Measurements from ENCODE around the gene SEZ6.
A peak's percentile ranks its signal among the peaks of the same experiment; 100 is the strongest.

Gene SEZ6

GRCh38 chr17:28946239-28946638, 59.6 kb downstream of the SEZ6 start:
- H3K27ac ChIP-seq (ENCODE audit: low read length), result no peak overlapping the region
- no peaks in the 10 kb centered on the region for H3K9me3 ChIP-seq (ENCODE audit: control insufficient read depth in 2 of 2, low read length in 2 of 2)
- H3K4me3 ChIP-seq (ENCODE audit: low read length in 2 of 2), result no peak overlapping the region
- peaks cover 0 to 3% of the 10 kb centered on the region in 2 donors for H3K36me3 ChIP-seq (ENCODE audit: control insufficient read depth in 2 of 2, insufficient read depth in 2 of 2, low read length in 2 of 2)
- no peak overlapping the region for H3K9ac ChIP-seq (ENCODE audit: low read length in 2 of 2)
- H3K27me3 ChIP-seq (ENCODE audit: control insufficient read depth in 1 of 2, insufficient read depth in 2 of 2, low read length in 2 of 2), result no peaks in the 10 kb centered on the region
- H3K4me1 ChIP-seq (ENCODE audit: control insufficient read depth, insufficient read depth, low read length), result peaks cover 35% of the 10 kb centered on the region

- Histone ChIP-seq H3K36me3 (ENCODE audit: control insufficient read depth in 2 of 2, insufficient read depth in 2 of 2, low read length in 2 of 2) (peaks cover 0 to 3% of the 10 kb centered on the region in 2 donors), H3K9ac (ENCODE audit: low read length in 2 of 2) (no peak overlapping the region), H3K27me3 (ENCODE audit: control insufficient read depth in 1 of 2, insufficient read depth in 2 of 2, low read length in 2 of 2) (no peaks in the 10 kb centered on the region), H3K4me1 (ENCODE audit: control insufficient read depth, insufficient read depth, low read length) (peaks cover 40% of the 10 kb centered on the region), H3K9me3 (ENCODE audit: control insufficient read depth in 2 of 2, low read length in 2 of 2) (no peaks in the 10 kb centered on the region), H3K4me3 (ENCODE audit: low read length in 2 of 2) (peak overlapping the region; percentile 13 to 29), H3K27ac (ENCODE audit: low read length) (no peak overlapping the region)
Observed at GRCh38 chr17:28944862-28945741, 60.7 kb downstream of the SEZ6 start.

DNA sequence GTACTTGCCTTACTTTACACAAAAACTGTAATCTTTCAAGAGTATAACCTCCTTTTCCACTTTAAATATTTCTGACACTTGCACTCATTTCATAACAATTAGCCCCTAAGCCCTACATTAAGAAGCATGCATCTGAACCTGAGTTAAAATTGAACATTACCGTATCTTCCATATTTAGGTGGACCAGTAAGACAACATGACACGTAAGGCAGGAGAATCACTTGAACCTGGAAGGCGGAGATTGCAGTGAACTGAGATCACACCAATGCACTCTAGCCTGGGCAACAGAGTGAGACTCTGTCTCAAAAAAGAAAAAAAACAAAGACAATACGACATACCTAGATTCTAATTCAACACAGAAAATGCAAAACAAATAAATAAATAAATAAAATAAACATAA, 61.5 kb downstream of the SEZ6 start:
- peaks cover 46% of the 10 kb centered on the region for H3K4me1 ChIP-seq (ENCODE audit: control insufficient read depth, insufficient read depth, low read length)

GRCh38 chr17:28942925-28943324, 62.9 kb downstream of the SEZ6 start:
- Histone ChIP-seq H3K9ac (ENCODE audit: low read length in 2 of 2) (no peak overlapping the region), H3K4me1 (ENCODE audit: control insufficient read depth, insufficient read depth, low read length) (peaks cover 48% of the 10 kb centered on the region), H3K9me3 (ENCODE audit: control insufficient read depth in 2 of 2, low read length in 2 of 2) (no peaks in the 10 kb centered on the region), H3K36me3 (ENCODE audit: control insufficient read depth in 2 of 2, insufficient read depth in 2 of 2, low read length in 2 of 2) (peaks cover 0 to 3% of the 10 kb centered on the region in 2 donors), H3K27ac (ENCODE audit: low read length) (no peak overlapping the region), H3K27me3 (ENCODE audit: control insufficient read depth in 1 of 2, insufficient read depth in 2 of 2, low read length in 2 of 2) (no peaks in the 10 kb centered on the region), H3K4me3 (ENCODE audit: low read length in 2 of 2) (no peak overlapping the region)

More for the DNA sequence above, 61.5 kb downstream of the SEZ6 start:
- peaks cover 0 to 3% of the 10 kb centered on the region in 2 donors for H3K36me3 ChIP-seq (ENCODE audit: control insufficient read depth in 2 of 2, insufficient read depth in 2 of 2, low read length in 2 of 2)
- H3K9me3 ChIP-seq (ENCODE audit: control insufficient read depth in 2 of 2, low read length in 2 of 2), result no peaks in the 10 kb centered on the region
- H3K9ac ChIP-seq (ENCODE audit: low read length in 2 of 2), result no peak overlapping the region
- H3K27me3 ChIP-seq (ENCODE audit: control insufficient read depth in 1 of 2, insufficient read depth in 2 of 2, low read length in 2 of 2), result no peaks in the 10 kb centered on the region
- H3K4me3 ChIP-seq (ENCODE audit: low read length in 2 of 2), result no peak overlapping the region
- H3K27ac ChIP-seq (ENCODE audit: low read length), result no peak overlapping the region

DNA sequence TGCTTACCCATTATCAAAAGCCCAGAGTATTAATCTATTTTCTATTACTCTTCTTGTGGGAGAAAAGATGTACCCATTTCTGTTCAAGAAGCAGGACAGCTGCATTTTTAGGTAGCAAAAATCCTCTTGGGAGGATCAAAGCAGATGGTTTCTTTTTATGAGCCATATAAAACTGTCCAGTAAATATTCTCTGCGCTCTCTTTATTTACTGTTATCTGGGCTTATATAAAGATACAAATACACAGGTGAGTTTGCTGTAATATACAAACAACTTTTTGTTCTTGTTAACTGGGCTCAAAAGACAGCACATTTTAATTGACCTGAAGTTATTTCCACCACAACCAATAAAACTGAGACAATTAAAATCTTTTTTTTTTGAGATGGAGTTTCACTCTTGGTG, 64.6 kb downstream of the SEZ6 start:
- Histone ChIP-seq H3K36me3 (ENCODE audit: control insufficient read depth in 2 of 2, insufficient read depth in 2 of 2, low read length in 2 of 2) (peaks cover 0 to 3% of the 10 kb centered on the region in 2 donors), H3K27me3 (ENCODE audit: control insufficient read depth in 1 of 2, insufficient read depth in 2 of 2, low read length in 2 of 2) (no peaks in the 10 kb centered on the region), H3K27ac (ENCODE audit: low read length) (no peak overlapping the region), H3K9me3 (ENCODE audit: control insufficient read depth in 2 of 2, low read length in 2 of 2) (no peaks in the 10 kb centered on the region), H3K9ac (ENCODE audit: low read length in 2 of 2) (no peak overlapping the region), H3K4me3 (ENCODE audit: low read length in 2 of 2) (no peak overlapping the region), H3K4me1 (ENCODE audit: control insufficient read depth, insufficient read depth, low read length) (peaks cover 46% of the 10 kb centered on the region)

- no peak overlapping the region for H3K9ac ChIP-seq (ENCODE audit: low read length in 2 of 2)
- H3K4me1 ChIP-seq (ENCODE audit: control insufficient read depth, insufficient read depth, low read length), result peaks cover 49% of the 10 kb centered on the region
- H3K27ac ChIP-seq (ENCODE audit: low read length), result no peak overlapping the region
- peaks cover 0 to 3% of the 10 kb centered on the region in 2 donors for H3K36me3 ChIP-seq (ENCODE audit: control insufficient read depth in 2 of 2, insufficient read depth in 2 of 2, low read length in 2 of 2)
- no peak overlapping the region for H3K4me3 ChIP-seq (ENCODE audit: low read length in 2 of 2)
- no peaks in the 10 kb centered on the region for H3K9me3 ChIP-seq (ENCODE audit: control insufficient read depth in 2 of 2, low read length in 2 of 2)
- no peaks in the 10 kb centered on the region for H3K27me3 ChIP-seq (ENCODE audit: control insufficient read depth in 1 of 2, insufficient read depth in 2 of 2, low read length in 2 of 2)
Observed at GRCh38 chr17:28940675-28941074, 65.2 kb downstream of the SEZ6 start.

DNA sequence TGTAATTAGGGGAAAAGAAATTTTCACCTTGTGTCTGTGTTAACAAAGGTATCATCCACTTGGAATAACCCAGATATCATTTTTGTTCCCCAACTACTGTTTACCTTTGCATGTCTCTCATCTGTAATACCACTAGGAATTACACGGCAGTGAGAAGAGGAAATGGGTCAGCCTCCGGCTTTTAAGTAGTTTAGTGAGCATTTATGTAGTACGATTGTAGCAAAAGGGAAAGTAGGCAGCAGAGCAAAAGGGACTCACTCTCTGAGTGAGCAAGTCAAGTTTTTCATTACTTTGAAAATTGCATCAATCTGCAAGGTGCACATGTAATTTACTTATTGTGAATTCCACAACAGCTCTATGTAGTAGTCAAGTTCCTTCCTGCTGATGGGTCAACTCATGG, 65.7 kb downstream of the SEZ6 start:
- H3K9ac ChIP-seq (ENCODE audit: low read length in 2 of 2), result no peak overlapping the region

DNA sequence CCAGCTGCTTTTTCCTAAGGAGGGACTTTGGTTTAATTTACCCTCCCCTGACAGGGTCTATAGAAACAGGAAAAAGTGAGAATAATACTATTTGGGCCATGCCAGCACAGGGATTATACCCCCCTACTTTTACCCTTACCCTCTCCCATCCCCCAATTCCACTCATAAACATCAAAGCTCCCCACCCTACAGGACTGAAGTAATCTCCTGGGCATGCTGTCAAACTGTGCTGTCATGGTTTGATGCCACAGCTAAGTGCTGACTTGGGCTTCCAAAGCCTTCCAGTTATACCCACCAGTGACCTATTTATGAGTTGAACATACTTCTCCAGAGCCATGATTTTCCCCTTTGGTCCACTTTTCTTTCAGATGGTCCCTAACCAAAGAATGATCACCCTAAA, 67.3 kb downstream of the SEZ6 start:
- no peak overlapping the region for H3K9ac ChIP-seq (ENCODE audit: low read length in 2 of 2)
- no peaks in the 10 kb centered on the region for H3K27me3 ChIP-seq (ENCODE audit: control insufficient read depth in 1 of 2, insufficient read depth in 2 of 2, low read length in 2 of 2)

More for the DNA sequence above, 65.7 kb downstream of the SEZ6 start:
- H3K9me3 ChIP-seq (ENCODE audit: control insufficient read depth in 2 of 2, low read length in 2 of 2), result no peaks in the 10 kb centered on the region
- no peaks in the 10 kb centered on the region for H3K27me3 ChIP-seq (ENCODE audit: control insufficient read depth in 1 of 2, insufficient read depth in 2 of 2, low read length in 2 of 2)
- no peak overlapping the region for H3K4me3 ChIP-seq (ENCODE audit: low read length in 2 of 2)
- H3K4me1 ChIP-seq (ENCODE audit: control insufficient read depth, insufficient read depth, low read length), result peaks cover 45% of the 10 kb centered on the region
- H3K27ac ChIP-seq (ENCODE audit: low read length), result no peak overlapping the region
- peaks cover 0 to 3% of the 10 kb centered on the region in 2 donors for H3K36me3 ChIP-seq (ENCODE audit: control insufficient read depth in 2 of 2, insufficient read depth in 2 of 2, low read length in 2 of 2)

DNA sequence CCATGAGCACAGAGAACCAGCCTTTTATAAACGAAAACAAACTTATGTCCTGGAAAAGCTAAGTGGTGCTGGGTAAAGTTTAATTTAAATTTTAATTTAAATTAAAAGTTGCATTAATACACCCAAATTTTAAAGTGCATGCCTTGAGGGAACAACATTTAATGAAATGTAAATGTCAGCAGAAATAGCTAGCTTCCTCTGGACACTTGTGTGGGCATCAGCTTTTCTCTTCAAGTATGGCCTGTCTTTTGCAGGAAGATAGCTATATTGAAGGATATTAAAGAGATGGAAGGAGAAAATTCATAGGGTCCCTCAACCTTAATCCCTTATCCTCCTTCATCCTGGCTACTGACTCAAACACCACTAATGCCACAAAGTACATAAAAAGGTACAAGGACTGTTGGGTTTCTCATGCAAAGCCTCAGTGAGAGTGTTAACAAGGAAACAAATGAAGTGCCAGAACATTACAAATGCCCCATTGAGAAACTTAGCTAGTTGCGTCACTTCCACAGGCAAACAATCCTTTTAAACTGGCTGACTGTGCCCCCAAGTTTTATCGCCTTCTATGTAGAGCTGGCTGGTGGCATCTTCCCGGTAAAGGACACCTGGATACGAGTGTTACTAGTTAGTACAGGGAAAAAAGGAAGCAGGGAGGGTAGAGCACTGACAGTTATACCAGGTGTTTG, 68.6 kb downstream of the SEZ6 start:
- Histone ChIP-seq H3K9me3 (ENCODE audit: control insufficient read depth in 2 of 2, low read length in 2 of 2) (no peaks in the 10 kb centered on the region), H3K27me3 (ENCODE audit: control insufficient read depth in 1 of 2, insufficient read depth in 2 of 2, low read length in 2 of 2) (no peaks in the 10 kb centered on the region), H3K36me3 (ENCODE audit: control insufficient read depth in 2 of 2, insufficient read depth in 2 of 2, low read length in 2 of 2) (no peaks in the 10 kb centered on the region), H3K9ac (ENCODE audit: low read length in 2 of 2) (no peak overlapping the region), H3K4me3 (ENCODE audit: low read length in 2 of 2) (no peak overlapping the region), H3K4me1 (ENCODE audit: control insufficient read depth, insufficient read depth, low read length) (peaks cover 41% of the 10 kb centered on the region), H3K27ac (ENCODE audit: low read length) (no peak overlapping the region)

More for the DNA sequence above, 67.3 kb downstream of the SEZ6 start:
- H3K36me3 ChIP-seq (ENCODE audit: control insufficient read depth in 2 of 2, insufficient read depth in 2 of 2, low read length in 2 of 2), result peaks cover 0 to 3% of the 10 kb centered on the region in 2 donors
- no peaks in the 10 kb centered on the region for H3K9me3 ChIP-seq (ENCODE audit: control insufficient read depth in 2 of 2, low read length in 2 of 2)
- H3K4me1 ChIP-seq (ENCODE audit: control insufficient read depth, insufficient read depth, low read length), result peaks cover 41% of the 10 kb centered on the region
- H3K4me3 ChIP-seq (ENCODE audit: low read length in 2 of 2), result no peak overlapping the region
- no peak overlapping the region for H3K27ac ChIP-seq (ENCODE audit: low read length)

DNA sequence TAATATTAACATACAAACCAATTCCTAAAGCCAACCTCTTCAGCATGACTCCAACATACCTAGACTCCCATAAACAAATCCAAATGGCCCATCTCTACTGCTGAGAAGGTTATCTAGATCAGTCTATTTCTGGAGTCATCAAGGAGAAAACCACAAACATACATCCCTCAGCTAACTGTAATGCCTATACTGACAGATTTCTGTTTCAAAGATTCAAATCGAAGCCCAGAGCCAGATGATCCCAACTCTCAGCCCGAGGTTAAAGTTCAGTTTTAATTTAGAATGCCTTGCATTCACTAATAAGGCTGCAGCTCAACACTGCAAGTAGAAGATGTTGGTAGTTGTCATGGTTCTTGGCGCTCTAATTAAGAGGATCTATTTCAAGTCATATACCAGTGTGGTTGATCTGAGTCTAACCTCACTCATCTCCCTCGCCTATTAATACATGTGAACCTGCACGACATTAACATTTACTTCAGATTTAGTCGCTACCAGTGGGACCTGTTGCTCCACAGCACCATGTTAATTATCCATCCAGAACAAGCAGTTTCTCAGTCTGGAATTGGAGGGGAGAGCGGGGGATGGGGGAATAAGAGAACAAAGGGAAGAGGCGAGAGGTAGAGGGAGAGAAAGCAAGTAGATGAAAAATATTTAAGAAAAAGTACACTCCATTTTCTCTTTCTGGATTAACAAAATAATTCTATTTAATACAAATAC, 69.9 kb downstream of the SEZ6 start:
- Histone ChIP-seq H3K27me3 (ENCODE audit: control insufficient read depth in 1 of 2, insufficient read depth in 2 of 2, low read length in 2 of 2) (no peaks in the 10 kb centered on the region), H3K4me1 (ENCODE audit: control insufficient read depth, insufficient read depth, low read length) (peaks cover 37% of the 10 kb centered on the region), H3K9ac (ENCODE audit: low read length in 2 of 2) (no peak overlapping the region), H3K36me3 (ENCODE audit: control insufficient read depth in 2 of 2, insufficient read depth in 2 of 2, low read length in 2 of 2) (no peaks in the 10 kb centered on the region), H3K9me3 (ENCODE audit: control insufficient read depth in 2 of 2, low read length in 2 of 2) (no peaks in the 10 kb centered on the region), H3K27ac (ENCODE audit: low read length) (no peak overlapping the region), H3K4me3 (ENCODE audit: low read length in 2 of 2) (no peak overlapping the region)

All from stomach smooth muscle (tissue), 2 donors.